GM18505 (cell line): ENCODE measurements around the gene C8A.

ENCODE experiments used
- ATAC-seq: cut with Tn5 transposase; IDR thresholded peaks from one replicate; pipeline ENCODE4 v1.9.1; 2021; ENCODE audit not compliant: unreplicated experiment
- POLR2A ChIP-seq: IDR thresholded peaks from 4 replicates; pipeline ENCODE4 v1.6.1; 2011; ENCODE audit warnings: borderline replicate concordance; ENCODE audit not compliant: insufficient read depth, insufficient read length; ENCODE audit errors: extremely low read depth

Gene C8A

GRCh38 chr1:56912325-56912724, 57.7 kb downstream of the C8A start:
- TF ChIP-seq POLR2A, result no peak
- no peak for ATAC-seq

- ATAC-seq, result no peak
- TF ChIP-seq POLR2A, result no peak
Observed at GRCh38 chr1:56915960-56916359, 61.4 kb downstream of the C8A start.

GRCh38 chr1:56916630-56917029, 62.0 kb downstream of the C8A start:
- TF ChIP-seq POLR2A, result no peak
- ATAC-seq, result no peak

- no peak for ATAC-seq
- TF ChIP-seq POLR2A, result no peak
Observed at GRCh38 chr1:56917356-56917755, 62.8 kb downstream of the C8A start.

DNA sequence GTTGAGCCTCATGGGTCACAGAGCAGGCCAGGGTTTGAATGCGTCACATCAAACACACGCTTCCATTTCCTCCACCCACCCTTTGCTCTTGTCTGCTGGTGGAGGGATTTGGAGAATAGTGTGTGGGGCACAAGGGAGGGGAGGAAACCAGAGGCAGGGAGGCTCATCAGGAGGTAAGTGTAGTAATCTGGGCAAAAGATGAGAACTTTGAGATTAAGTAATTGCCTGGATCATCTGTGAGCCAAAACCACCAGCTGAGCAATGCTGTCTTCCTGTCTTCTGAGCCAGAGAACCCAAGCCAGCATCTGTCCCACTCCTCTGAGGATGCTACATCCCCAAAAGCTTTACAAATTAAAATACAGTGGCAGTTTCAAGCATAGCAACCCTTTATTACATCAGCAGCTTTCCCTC, 66.0 kb downstream of the C8A start:
- ATAC-seq, result no peak
- no peak for TF ChIP-seq POLR2A

DNA sequence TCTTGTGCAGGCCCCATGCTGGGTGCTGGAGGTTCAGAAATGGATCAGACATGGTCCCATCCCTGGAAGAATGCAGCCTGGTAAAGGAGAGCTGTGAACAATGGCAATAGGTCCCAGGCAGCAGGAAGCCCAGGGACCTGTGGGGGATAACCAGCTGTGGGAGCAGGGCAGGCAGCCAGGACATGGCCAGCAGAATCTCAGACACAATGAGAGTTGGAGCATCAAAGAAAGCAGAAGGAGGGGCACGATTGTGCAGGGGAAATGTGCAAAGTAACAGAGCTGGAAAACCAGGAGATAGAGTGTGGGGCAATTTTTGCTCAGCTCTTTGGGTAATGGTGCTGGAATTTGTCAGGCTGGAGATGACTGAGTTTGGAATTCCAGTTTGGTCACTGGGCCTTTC, 66.9 kb downstream of the C8A start:
- ATAC-seq, result no peak
- no peak for TF ChIP-seq POLR2A

- ATAC-seq, result no peak
- no peak for TF ChIP-seq POLR2A
Observed at GRCh38 chr1:56922070-56922469, 67.5 kb downstream of the C8A start.

- ATAC-seq, result no peak
- TF ChIP-seq POLR2A, result no peak
Observed at GRCh38 chr1:56922507-56922906, 67.9 kb downstream of the C8A start.

DNA sequence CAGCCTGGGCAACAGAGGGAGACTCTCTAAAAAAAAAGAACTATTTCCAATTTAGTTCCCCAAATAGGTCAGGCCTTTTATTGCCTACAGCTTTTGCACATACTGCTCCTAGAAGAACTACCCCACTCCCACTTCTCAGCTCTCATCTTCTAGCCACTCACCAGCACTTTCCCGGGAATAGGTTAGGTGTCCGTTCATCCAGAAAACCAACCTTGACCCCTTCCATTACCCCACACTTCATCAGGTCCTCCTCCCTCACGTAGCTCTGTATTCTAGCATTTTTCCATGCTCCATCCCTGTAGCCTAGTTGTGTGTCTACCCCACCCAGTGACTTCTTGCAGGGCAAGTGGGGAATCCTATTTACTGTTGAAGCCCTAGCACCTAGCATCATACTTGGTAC, 68.6 kb downstream of the C8A start:
- ATAC-seq, result no peak
- TF ChIP-seq POLR2A, result no peak

- no peak for TF ChIP-seq POLR2A
- no peak for ATAC-seq
Observed at GRCh38 chr1:56924116-56924515, 69.5 kb downstream of the C8A start.

DNA sequence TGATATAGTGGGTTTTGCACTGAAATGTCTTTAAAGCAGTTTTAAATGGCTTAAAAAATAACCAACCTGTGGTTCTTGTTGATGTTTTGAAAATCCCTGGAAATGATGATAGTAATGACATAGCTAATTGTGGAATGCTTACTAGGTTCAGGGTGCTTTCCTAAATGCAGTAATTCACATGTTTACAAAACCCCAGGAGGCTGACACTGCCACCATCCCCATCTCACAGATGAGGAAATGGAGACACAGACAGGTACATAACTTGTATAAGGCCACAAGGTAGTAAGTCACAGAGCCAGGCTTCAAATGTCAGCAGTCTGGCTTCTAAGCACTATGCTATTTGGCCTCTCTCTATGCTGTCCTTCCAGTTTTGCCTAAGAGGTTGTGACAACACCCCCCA, 70.6 kb downstream of the C8A start:
- no peak for ATAC-seq
- no peak for TF ChIP-seq POLR2A

- no peak for TF ChIP-seq POLR2A
- ATAC-seq, result no peak
Observed at GRCh38 chr1:56927171-56927570, 72.6 kb downstream of the C8A start.

DNA sequence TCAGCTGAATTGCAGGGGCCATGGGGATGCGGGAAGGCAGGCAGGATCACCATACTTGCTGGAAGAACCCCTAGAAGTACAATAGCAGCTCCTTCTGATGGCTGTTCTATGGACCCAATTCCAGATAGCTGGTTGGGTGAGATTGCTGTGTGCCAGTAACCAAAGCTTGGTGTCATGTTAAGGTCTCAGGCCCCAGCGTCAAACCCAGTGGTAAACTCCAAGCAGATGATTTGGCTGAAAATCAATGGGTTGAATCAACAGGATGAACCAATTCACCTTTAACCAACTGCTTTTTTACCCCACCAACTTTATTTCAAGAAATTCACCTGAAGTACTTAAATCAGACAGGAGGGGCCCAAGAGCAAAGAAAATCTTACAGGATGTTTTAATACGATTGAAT, 73.4 kb downstream of the C8A start:
- TF ChIP-seq POLR2A, result no peak
- ATAC-seq, result no peak

- ATAC-seq, result no peak
- no peak for TF ChIP-seq POLR2A
Observed at GRCh38 chr1:56929492-56929891, 74.9 kb downstream of the C8A start.

- no peak for ATAC-seq
- TF ChIP-seq POLR2A, result no peak
Observed at GRCh38 chr1:56931211-56931610, 76.6 kb downstream of the C8A start.

DNA sequence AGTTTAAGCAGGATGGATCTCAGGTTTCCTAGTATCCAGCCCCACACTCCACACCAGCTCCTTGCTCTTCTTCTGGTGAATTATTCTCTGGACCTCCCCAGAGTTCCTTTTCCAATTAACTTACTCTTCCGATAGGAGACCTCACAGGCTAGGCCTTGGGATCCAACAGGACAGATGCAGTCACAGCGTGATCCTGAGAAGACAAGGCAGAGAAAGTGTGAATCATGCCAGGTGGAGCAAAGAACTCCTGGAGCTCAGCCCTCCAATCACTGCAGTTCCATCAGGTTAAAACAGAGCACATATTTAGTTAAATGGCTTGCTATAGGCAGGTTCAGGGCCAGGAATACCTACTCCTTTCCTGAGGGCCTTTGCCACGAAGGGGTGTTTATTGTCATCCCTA, 77.1 kb downstream of the C8A start:
- no peak for TF ChIP-seq POLR2A
- ATAC-seq, result no peak

- no peak for TF ChIP-seq POLR2A
Observed at GRCh38 chr1:56933161-56933560, 78.6 kb downstream of the C8A start.

DNA sequence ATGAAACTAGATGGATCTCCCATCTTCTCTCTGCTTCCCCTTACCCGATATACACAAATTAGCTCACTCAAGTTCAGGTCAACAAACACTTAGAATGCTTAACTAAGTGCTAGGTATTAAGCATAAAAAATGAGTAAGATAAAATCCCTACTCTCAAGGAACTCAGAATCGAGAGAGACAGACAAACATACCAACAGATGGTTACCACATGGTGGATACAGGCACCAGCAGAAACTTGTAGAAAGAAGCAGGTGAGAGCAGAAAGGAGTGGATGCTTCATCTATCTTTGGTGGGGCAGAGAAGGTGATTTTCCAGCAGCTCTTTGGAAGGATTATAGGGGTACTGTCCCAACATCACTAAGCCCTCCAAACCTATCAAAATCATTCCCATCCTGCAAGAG, 79.0 kb downstream of the C8A start:
- no peak for TF ChIP-seq POLR2A
- no peak for ATAC-seq

More at GRCh38 chr1:56933161-56933560, 78.6 kb downstream of the C8A start:
- ATAC-seq, result no peak
